Astrocyte of the cerebellum (primary cell): Measurements from ENCODE around the gene TP53AIP1.

Source experiments
- DNase-seq: peaks from one replicate; pipeline ENCODE4 v3.0.0-alpha.2; 2011; ENCODE audit warnings: low read depth
- H3K4me3 ChIP-seq: 2 replicates; pipeline ENCODE4 v1.5.1; 2011; ENCODE audit warnings: mild to moderate bottlenecking, low read depth, low read length, moderate library complexity
- CTCF ChIP-seq: IDR thresholded peaks from 2 replicates; pipeline ENCODE4 v1.5.1; 2012; ENCODE audit warnings: low read length, low read depth, moderate library complexity, mild to moderate bottlenecking; ENCODE audit errors: missing control alignments
- in situ Hi-C: cut with HindIII; loops from 2 replicates; pipeline ENCODE4 v1.10.0; 2017; ENCODE audit warnings: low sequenced_read_pairs

The TP53AIP1 gene

DNA sequence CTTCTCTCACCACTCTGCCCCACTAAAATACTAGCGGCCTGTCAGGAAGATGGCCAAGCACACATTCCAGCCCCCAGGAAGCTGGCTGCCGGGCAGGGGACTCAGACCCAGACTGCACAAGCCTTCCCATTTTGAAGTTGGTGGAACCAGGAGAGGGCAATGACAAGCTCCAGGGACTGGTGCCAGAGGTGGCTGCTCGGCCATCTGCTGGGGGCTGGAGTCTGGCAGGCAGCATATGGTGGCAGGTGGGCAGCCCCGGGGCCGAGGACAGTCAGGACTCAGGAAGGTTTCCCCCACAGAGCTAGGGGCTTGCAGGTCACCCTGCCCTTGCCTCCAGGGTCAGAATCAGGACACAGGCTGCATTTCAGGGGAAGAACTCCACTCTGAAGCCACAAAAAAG lies 28.9 kb downstream of the TP53AIP1 start:
- in situ Hi-C loops: no loop called here
- TF ChIP-seq CTCF: no peak
- no peak for DNase-seq

GRCh38 chr11:128911701-128912100 lies 31.0 kb downstream of the TP53AIP1 start:
- no peak overlapping the region for H3K4me3 ChIP-seq
- no peak for DNase-seq
- no peak for TF ChIP-seq CTCF
- in situ Hi-C loops: no loop called here

More for the DNA sequence above, 28.9 kb downstream of the TP53AIP1 start:
- no peak overlapping the region for H3K4me3 ChIP-seq

- DNase-seq: no peak
- H3K4me3 ChIP-seq: no peak overlapping the region
- in situ Hi-C loops: no loop called here
- TF ChIP-seq CTCF: no peak
Observed at GRCh38 chr11:128911239-128911638, 31.4 kb downstream of the TP53AIP1 start.

DNA sequence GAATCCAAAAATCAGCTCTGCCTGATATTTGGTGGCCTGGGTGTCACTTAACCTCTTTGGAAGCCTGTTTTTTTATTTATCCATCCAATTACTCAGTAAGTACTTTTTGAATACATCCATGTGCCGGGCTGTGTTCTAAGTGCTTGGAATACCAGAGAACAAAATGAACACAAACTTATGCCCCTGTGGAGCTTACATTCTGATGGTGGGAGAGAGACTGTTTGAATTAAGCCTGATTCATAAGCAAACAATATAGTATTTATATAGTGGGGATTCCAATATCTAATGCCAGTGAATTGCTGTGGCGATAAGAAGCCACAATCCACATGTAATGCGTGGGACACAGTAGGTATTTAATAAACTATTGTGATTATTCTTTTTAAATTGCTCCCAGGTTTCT lies 32.1 kb downstream of the TP53AIP1 start:
- DNase-seq: no peak

GRCh38 chr11:128909438-128910125 lies 33.1 kb downstream of the TP53AIP1 start:
- in situ Hi-C loops: no loop called here
- DNase-seq: no peak

More for the DNA sequence above, 32.1 kb downstream of the TP53AIP1 start:
- in situ Hi-C loops: no loop called here
- H3K4me3 ChIP-seq: no peak overlapping the region
- TF ChIP-seq CTCF: no peak

More at GRCh38 chr11:128909438-128910125, 33.1 kb downstream of the TP53AIP1 start:
- TF ChIP-seq CTCF: no peak
- no peak overlapping the region for H3K4me3 ChIP-seq
